NCI-H2029 (cell line): ENCODE data around the gene CBFA2T2.
"Not testable (repeated sequence)": the region's sequence is repeated elsewhere in the genome, so short reads cannot be mapped to it uniquely, and the experiment has no call there.

ENCODE experiments used
- DNase-seq: peaks from one replicate; lab custom pipeline; 2025; lab: John Stamatoyannopoulos, UW

Gene CBFA2T2

GRCh38 chr20:33576432-33577125 lies 86.7 kb downstream of the CBFA2T2 start:
- no peak for DNase-seq

DNA sequence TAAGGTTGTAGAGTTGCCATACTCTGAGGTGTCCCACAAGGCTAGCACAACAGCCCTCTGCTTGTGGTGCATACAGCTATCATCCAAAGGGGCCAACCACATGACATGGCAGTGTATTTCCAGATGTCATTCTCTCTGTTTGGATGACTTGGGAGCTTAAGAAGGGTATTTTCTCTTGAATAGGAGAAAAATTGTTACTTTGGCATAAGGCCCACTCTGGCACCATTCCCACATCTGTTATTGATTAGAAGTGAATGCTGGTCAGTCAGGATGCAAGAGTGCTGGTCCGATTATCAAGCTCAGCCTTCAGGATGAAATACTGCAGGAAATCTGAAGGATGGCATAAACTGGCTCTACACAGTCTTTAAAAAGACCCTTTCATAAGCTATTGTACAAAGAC lies 88.6 kb downstream of the CBFA2T2 start:
- DNase-seq, result no peak

DNA sequence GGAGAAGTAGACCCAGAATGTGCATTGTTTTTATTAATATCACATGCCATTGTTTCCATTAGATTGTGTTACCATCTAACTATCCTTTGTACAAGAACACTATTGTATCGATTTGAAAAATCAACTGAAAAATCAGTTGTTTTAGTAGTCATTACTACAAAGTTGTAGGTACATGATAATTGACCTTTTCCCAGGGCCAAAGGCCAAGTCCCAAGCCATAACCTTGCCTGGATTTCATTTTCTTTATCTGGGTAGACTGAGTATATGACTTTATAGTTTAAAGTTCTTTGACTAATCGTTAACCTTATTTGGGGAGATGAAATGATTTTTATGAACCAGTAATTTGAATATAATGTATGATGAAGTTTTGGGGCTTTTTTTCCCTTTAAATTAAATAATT lies 93.2 kb downstream of the CBFA2T2 start:
- no peak for DNase-seq

DNA sequence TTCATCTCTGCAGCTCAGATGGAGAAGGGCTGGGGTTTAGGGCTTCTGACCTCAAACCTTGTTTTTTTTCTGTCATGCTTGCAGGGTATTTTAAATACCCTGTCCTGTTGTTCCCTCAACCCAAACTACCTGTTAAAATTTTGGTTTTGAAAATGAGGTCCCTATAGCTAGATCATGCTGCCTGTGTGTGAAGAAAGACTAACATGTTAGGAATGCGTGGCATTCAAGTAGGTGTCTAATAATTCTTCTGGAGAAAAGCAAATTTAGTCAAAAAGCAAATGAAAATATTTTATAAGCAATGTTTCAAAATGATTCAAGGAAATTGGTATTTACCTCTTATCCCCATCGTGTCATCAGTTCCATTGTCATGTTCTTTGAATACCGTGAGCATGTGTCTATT lies 95.1 kb downstream of the CBFA2T2 start:
- DNase-seq, result no peak

GRCh38 chr20:33585413-33585812 lies 95.5 kb downstream of the CBFA2T2 start:
- no peak for DNase-seq

GRCh38 chr20:33589059-33589458 lies 99.2 kb downstream of the CBFA2T2 start:
- DNase-seq, result no peak

DNA sequence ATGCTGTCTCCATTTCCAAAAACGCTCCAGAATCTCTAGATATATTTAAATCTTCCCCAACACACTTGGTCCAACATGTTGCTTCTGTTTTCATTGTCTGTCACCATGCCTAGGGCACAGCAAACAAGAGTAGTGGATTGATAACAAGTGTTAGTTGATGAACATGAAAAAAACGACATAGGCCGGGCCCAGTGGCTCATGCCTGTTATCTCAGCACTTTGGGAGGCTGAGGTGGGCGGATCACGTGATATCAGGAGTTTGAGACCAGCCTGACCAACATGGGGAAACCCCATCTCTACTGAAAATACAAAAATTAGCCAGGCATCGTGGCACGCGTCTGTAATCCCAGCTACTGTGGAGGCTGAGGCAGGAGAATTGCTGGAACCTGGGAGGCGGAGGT lies 102.0 kb downstream of the CBFA2T2 start:
- DNase-seq, result not testable (repeated sequence)

DNA sequence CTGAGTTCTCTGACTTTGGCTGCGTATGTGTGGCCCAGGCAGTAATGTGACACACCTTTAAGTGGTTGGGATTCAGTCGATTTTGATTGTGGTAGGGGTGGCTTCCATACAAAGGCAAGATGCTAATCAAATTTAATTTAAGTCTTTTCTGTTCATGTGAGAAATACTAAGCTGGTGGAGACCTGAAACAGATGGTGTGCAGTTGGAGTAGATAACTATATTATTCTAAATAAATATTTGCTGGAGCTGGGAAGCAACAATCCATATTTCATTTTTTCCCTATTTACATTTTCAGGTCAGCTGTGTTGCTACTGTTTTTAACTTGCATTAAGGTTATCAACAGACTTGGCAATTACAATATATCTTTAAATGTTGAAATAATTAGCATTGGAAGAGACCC lies 104.8 kb downstream of the CBFA2T2 start:
- DNase-seq, result no peak

- no peak for DNase-seq
Observed at GRCh38 chr20:33600414-33600813, 110.5 kb downstream of the CBFA2T2 start.

DNA sequence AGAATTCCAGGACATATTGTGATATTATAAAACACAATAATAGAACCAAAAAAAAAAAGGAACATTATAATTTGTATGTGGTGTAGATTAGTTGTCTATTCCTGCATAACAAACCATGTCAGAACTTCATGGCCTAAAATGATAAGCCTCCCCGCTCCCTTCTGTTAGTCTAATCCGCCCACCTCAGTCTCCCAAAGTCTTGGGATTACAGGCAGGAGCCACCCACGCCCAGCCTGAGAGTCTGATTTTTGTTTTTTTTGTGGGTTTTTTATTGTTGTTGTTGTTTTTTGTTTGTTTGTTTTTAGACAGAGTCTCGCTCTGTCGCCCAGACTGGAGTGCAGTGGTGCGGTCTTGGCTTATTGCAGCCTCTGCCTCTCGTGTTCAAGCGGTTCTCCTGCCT lies 111.1 kb downstream of the CBFA2T2 start:
- no peak for DNase-seq

GRCh38 chr20:33601861-33602260 lies 112.0 kb downstream of the CBFA2T2 start:
- DNase-seq, result no peak

DNA sequence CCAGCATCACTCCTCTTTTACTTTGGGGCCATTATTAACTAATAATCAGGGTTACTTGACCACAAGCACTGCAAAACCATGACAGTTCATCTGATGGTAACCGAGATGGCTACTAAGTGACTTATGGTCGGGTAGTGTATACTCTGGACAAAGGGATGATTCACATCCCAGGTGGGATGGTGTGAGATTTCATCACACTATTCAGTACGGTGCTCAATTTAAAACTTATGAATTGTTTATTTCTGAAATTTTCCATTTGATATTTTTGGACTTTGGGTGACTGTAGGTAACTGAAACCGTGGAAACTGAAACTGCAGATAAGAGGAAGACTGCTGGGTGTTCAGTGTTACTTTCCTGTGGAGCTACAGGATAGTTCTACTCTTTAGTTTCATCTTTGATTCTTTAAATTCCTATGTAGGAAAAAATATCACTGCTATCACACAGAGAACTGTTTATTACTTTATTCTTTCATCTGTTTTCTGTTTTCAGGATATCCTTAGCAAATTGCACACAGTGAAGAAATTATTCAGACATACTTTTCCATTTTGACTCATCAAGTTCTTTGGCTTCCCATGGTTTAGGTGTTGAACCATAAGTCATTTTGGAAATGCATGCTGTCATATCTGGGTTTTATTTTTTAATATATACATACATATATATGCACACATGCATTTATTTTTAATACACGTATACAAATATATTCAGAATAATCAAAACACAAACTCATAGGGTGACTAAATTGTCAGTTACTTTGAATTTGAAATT lies 113.1 kb downstream of the CBFA2T2 start:
- DNase-seq, result no peak

- no peak for DNase-seq
Observed at GRCh38 chr20:33604084-33604990, 114.4 kb downstream of the CBFA2T2 start.

DNA sequence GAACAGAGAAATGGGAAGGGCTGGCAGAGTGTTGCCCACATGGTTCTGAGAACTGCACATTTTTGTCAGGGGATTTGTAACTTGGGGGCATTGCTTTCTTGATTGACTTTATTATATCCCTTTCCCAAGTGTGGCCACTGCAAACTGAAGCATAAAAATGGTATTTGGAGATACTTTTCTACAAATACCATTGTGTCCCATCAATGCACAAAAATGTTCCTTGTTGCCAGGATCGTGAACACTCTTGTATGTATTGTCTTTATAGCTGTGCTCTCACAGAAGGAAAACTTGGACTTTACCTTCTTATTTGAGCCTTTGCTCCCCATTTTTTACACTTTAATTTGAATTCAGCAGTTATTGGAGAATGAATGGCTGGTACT lies 115.1 kb downstream of the CBFA2T2 start:
- no peak for DNase-seq

- no peak for DNase-seq
Observed at GRCh38 chr20:33606118-33606771, 116.3 kb downstream of the CBFA2T2 start.

DNA sequence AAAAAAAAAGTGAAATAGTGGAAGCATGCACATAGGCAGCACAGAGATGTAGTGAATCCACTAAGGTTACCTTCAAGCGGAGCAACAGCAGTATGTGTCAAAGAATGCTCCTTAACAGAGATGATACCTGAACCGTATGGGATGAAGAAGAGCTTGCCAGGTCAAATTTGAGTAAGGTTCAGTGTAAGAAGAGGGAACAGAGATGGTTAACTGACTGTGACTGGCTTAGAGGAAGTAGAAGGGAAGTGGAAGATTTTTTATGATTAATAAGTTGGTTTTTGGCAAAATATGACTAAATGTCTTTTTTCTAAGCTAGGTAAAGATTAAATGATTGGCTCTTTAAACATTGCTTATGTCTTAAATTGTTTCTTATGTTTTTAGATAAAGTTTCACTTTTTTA lies 119.6 kb downstream of the CBFA2T2 start:
- no peak for DNase-seq

DNA sequence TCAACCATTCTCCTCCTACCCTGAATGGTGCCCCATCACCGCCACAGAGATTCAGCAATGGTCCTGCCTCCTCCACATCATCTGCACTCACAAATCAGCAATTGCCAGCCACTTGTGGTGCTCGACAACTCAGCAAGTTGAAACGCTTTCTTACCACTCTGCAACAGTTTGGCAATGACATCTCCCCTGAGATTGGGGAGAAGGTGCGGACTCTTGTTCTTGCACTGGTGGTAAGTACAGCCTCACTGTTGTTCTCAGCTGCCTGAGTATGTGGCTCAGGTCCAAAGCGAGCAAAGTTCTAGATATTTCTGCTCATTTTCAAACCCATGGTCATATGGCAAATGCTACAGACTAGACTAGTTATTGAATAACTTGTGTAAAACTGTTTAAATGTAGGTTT lies 121.2 kb downstream of the CBFA2T2 start:
- DNase-seq, result no peak

DNA sequence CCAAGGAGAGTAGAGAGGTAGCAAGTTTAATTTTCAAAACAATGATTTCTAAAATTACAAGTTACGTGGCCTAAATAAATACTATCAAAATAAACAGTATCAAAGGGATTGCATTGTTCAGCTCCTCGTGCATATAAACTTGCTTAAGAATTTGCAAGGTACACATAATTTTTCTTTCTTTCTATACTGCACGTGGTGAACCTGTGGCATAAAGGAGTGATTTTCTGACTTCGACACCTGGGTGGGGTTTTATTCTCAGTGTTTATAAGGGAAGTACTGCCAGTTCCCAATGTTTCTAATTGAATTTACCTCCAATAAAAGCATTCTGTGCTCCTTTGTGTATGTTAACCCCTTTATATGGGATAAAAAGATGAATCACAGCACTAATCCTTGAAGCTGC lies 122.1 kb downstream of the CBFA2T2 start:
- DNase-seq, result no peak

- DNase-seq, result no peak
Observed at GRCh38 chr20:33621717-33622400, 132.0 kb downstream of the CBFA2T2 start.

DNA sequence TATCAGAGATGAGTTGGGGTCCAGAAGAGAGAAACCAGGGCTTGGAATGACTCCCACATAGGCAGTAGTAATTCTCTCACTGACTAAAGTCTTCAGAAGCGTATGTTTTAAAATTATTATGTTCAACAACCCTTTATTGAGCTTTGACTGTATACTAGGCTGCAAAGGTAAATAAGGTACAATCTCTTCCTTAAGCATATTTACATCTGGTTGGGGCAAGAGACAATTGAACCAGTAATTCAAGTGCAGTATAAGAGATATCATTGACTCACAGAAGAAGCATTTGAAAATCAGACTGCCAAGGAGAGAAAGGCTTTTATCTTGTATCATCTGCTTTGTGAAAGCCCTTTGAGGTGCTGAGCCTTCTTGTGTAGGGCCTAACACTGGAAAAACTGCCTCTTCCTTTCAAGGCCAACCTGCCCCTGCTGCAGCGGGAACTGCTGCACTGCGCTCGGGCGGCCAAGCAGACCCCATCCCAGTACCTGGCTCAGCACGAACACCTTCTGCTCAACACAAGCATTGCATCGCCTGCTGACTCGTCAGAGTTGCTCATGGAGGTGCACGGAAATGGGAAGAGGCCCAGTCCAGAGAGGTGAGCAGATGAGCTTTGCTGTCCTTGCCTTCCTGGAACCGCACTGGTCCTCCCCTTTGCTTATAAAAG lies 132.9 kb downstream of the CBFA2T2 start:
- no peak for DNase-seq

GRCh38 chr20:33624399-33624798 lies 134.5 kb downstream of the CBFA2T2 start:
- DNase-seq, result no peak
